PC-9 (cell line): ENCODE results near the gene FOXG1. TPM values are rescaled to one million over a fixed set of nuclear protein-coding genes. Genes with fewer than 3 reads are reported as not detected.

Source experiments
- BruUV-seq: library from RNA; stranded (reverse); fragments of 400-500 nt; replicated peaks from 2 replicates; lab custom pipeline; 2021; lab: Mats Ljungman, UMichigan
- CTCF ChIA-PET: fragments of 300-600 bp; sonication (Branson Sonifier 250); formaldehyde crosslinking; loops from one replicate; lab custom pipeline; 2022; ENCODE audit warnings: antibody characterized with exemption; lab: Charles Lee
- POLR2A ChIA-PET: fragments of 300-600 bp; sonication (Branson Sonifier 250); formaldehyde crosslinking; loops from one replicate; lab custom pipeline; 2022; ENCODE audit warnings: antibody characterized with exemption; ENCODE audit not compliant: unreplicated experiment; lab: Charles Lee
- DNase-seq, 2 experiments: peaks; one replicate each; pipeline versions ENCODE4 v3.0.0 to v3.0.0-alpha.2; 2015 to 2022; ENCODE audit warnings: mixed read lengths in 1 of 2
- H2AFZ ChIP-seq: fragments of 200-600 bp; sonication (generic); 2 replicates; pipeline ENCODE4 v1.8.1; 2017; ENCODE audit warnings: antibody characterized with exemption
- H3F3A ChIP-seq: fragments of 200-600 bp; sonication (generic); 2 replicates; pipeline ENCODE4 v1.8.1; 2017; ENCODE audit warnings: antibody characterized with exemption, mild to moderate bottlenecking, low read depth; ENCODE audit not compliant: insufficient read depth
- H3K27ac ChIP-seq: fragments of 200-600 bp; sonication (generic); 2 replicates; pipeline ENCODE4 v1.6.1; 2016; ENCODE audit warnings: mixed run types
- H3K27me3 ChIP-seq: fragments of 200-600 bp; sonication (generic); 2 replicates; pipeline ENCODE4 v1.6.1; 2016; ENCODE audit warnings: low read depth, mixed run types; ENCODE audit not compliant: insufficient read depth
- H3K36me3 ChIP-seq: fragments of 200-600 bp; sonication (generic); 2 replicates; pipeline ENCODE4 v1.6.1; 2016; ENCODE audit warnings: low read depth, mixed run types
- H3K4me1 ChIP-seq: fragments of 200-600 bp; sonication (generic); replicated peaks from 2 replicates; pipeline ENCODE4 v1.6.1; 2016; ENCODE audit warnings: mixed run types; ENCODE audit not compliant: insufficient read depth
- H3K4me2 ChIP-seq: fragments of 200-600 bp; sonication (generic); 2 replicates; pipeline ENCODE4 v1.6.1; 2017; ENCODE audit warnings: mixed run types
- H3K4me3 ChIP-seq: fragments of 200-600 bp; sonication (generic); 2 replicates; pipeline ENCODE4 v1.6.1; 2016; ENCODE audit warnings: mixed run types
- H3K79me2 ChIP-seq: fragments of 200-600 bp; sonication (generic); 2 replicates; pipeline ENCODE4 v1.6.1; 2017; ENCODE audit warnings: low read depth, mixed run types
- H3K9me2 ChIP-seq: fragments of 200-600 bp; sonication (generic); 2 replicates; pipeline ENCODE4 v1.8.1; 2017; ENCODE audit warnings: mild to moderate bottlenecking; ENCODE audit not compliant: insufficient read depth
- H3K9me3 ChIP-seq: fragments of 200-600 bp; sonication (generic); 2 replicates; pipeline ENCODE4 v1.8.1; 2016; ENCODE audit warnings: low read depth; ENCODE audit not compliant: insufficient read depth
- H4K20me1 ChIP-seq: fragments of 200-600 bp; sonication (generic); 2 replicates; pipeline ENCODE4 v1.8.1; 2017; ENCODE audit not compliant: insufficient read depth
- EZH2 ChIP-seq: fragments of 200-600 bp; sonication (generic); IDR thresholded peaks from 2 replicates; pipeline ENCODE4 v1.8.0; 2017; ENCODE audit warnings: antibody characterized with exemption, low read depth
- intact Hi-C: fragments of 100-400 bp; cut with micrococcal nuclease; formaldehyde crosslinking; loops from one replicate; pipeline ENCODE4 v1.10.0; 2022; ENCODE audit not compliant: unreplicated experiment
- total RNA-seq: library from RNA; stranded (reverse); gene quantifications from 2 replicates; pipeline ENCODE4 v1.2.3, GENCODE V29; 2021
- TF ChIP-seq, protein P1 (sequence below): fragments of 200-600 bp; sonication (generic); conservative IDR thresholded peaks from 2 replicates; pipeline ENCODE4 v1.6.1; 2017; ENCODE audit warnings: mixed run types, antibody characterized with exemption, mild to moderate bottlenecking, moderate library complexity

Gene FOXG1
- total RNA-seq, 1 experiment from 2014 or later = not detected

DNA sequence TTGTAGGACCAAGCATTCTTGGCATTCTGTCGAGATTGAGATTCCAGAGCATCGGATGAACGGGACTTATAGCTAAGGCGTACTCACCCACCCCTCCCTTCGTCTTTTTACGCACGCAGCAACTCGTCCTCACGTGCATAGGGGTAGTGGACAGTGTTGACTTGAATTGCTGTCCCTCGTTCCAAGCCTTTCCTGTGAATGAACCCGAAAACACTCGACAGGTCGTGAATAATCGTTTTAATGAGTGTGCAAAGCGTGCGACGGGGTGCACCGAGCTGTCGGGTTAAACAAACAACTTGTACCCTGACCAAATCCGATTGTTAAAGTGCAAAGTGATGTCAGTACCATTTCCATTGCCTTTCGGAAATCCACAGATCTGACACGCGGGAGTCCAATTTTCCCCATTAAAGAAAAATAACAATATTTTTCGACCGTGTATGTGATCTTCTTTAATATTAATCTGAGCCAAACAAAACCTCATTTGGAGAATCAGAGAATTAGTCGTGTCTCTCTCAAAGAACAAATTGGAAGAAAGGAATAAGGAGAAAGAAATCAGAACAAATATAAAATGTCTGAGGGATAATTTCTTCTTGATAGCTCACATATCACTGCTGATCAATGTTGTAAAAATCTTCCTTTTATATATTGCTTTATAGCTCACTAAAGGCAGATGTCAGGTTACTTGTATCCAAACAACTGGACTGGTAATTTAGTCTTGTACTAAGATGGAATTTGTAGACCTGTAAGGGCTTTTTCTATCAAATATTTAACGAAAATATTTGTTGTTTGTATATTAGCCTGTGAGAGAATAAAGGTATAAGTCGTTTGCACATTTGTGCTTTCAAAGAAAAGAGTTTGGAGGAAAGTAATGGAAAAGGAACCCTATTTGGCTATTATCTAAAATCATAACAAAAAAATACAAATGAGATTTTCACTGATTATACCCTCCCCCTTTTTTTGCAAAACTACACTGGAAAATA is 11.8 kb downstream of the FOXG1 start:
- BruUV-seq = no TSS peak
- no peak overlapping the region for H3K27ac ChIP-seq
- no peaks in the 10 kb centered on the region for H3K9me2 ChIP-seq
- no peaks in the 10 kb centered on the region for H3K36me3 ChIP-seq
- no peak for TF ChIP-seq EZH2
- TF ChIP-seq, protein P1, sequence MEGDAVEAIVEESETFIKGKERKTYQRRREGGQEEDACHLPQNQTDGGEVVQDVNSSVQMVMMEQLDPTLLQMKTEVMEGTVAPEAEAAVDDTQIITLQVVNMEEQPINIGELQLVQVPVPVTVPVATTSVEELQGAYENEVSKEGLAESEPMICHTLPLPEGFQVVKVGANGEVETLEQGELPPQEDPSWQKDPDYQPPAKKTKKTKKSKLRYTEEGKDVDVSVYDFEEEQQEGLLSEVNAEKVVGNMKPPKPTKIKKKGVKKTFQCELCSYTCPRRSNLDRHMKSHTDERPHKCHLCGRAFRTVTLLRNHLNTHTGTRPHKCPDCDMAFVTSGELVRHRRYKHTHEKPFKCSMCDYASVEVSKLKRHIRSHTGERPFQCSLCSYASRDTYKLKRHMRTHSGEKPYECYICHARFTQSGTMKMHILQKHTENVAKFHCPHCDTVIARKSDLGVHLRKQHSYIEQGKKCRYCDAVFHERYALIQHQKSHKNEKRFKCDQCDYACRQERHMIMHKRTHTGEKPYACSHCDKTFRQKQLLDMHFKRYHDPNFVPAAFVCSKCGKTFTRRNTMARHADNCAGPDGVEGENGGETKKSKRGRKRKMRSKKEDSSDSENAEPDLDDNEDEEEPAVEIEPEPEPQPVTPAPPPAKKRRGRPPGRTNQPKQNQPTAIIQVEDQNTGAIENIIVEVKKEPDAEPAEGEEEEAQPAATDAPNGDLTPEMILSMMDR = no peak
- ChIA-PET CTCF (no interaction called here), POLR2A (no interaction called here)
- no peak overlapping the region for H2AFZ ChIP-seq
- H3F3A ChIP-seq = no peaks in the 10 kb centered on the region
- no peak overlapping the region for H3K4me3 ChIP-seq
- H3K4me1 ChIP-seq = no peaks in the 10 kb centered on the region
- no peaks in the 10 kb centered on the region for H4K20me1 ChIP-seq
- DNase-seq = no peak
- no peaks in the 10 kb centered on the region for H3K79me2 ChIP-seq
- no peaks in the 10 kb centered on the region for H3K9me3 ChIP-seq
- intact Hi-C loops = no loop called here
- no peaks in the 10 kb centered on the region for H3K27me3 ChIP-seq
- no peak overlapping the region for H3K4me2 ChIP-seq

DNA sequence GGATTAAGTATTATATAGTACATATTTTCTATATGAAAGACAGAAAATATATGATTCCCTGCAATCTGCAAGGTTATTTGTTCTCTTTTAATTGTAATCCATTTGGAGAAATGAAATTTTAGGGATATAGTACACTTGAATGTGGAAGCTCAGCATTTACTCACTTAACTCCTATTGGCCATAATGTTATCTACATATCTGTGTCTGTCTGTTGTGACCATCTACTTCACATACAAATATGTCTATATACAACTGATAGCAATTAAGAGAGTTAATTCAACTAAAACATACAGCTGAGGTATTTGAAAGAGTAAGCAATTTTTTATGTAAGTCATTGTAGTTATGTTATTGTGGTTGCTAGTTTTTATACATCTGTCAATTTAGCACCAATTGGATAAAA is 12.9 kb downstream of the FOXG1 start:
- Histone ChIP-seq H3K36me3 (no peaks in the 10 kb centered on the region), H4K20me1 (no peaks in the 10 kb centered on the region), H3K4me3 (no peak overlapping the region), H3F3A (no peaks in the 10 kb centered on the region), H3K79me2 (no peaks in the 10 kb centered on the region), H3K4me2 (no peak overlapping the region), H3K4me1 (no peaks in the 10 kb centered on the region), H3K27me3 (no peaks in the 10 kb centered on the region), H2AFZ (no peak overlapping the region), H3K9me2 (no peaks in the 10 kb centered on the region), H3K27ac (no peak overlapping the region), H3K9me3 (no peaks in the 10 kb centered on the region)
- ChIA-PET CTCF (no interaction called here), POLR2A (no interaction called here)
- BruUV-seq = no TSS peak
- TF ChIP-seq, protein P1 = no peak
- TF ChIP-seq EZH2 = no peak
- intact Hi-C loops = no loop called here
- no peak for DNase-seq

DNA sequence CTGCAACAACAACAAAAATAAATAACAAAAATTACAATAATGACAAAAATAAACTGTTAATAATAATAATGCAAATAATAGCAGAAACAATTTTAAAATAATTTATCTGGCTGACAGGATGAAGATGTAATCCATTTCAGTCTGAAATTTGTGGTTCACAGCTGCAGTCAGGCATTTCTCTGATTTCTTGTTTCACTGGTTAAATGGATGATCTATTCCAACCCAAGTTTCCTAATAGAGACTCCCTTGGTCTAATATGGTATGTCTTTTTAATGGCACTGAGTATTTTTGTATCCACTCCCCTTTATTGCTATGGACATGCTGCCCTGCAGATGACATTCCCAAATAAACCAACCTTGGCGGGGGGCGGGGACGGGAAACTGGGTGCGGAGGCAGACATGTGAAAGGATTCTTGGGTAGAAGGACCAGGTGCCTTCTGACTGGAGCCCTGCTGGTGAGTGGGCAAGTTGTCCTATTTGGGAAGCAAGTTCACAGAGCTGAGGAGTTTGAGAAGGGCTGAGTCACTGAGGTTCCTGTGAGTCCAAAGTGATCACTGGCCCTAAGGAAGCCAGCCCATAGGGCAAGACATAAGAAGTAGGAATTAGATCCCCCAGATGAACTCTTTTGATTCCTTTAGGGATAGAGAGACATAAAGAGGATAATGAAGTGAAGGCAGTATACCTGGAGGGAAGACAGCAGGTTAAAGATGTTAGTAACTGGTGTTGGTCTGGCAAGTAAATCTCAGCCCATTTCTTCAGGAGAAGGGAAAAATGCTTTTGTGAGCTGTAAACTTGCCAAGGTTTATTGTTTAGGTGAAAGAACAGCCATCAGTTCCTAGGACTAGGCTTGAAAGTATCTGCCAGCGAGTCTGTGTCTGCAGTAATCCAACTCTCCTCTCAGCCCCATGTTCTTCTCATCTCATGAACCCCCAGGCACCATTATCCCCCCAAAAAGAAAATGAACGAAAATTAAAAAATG is 14.5 kb downstream of the FOXG1 start:
- H3K27ac ChIP-seq = no peak overlapping the region
- no peaks in the 10 kb centered on the region for H4K20me1 ChIP-seq
- no peak for DNase-seq
- no peak overlapping the region for H3K4me3 ChIP-seq
- no peaks in the 10 kb centered on the region for H3F3A ChIP-seq
- intact Hi-C loops = no loop called here
- ChIA-PET CTCF (no interaction called here), POLR2A (no interaction called here)
- no peak overlapping the region for H3K4me2 ChIP-seq
- no peaks in the 10 kb centered on the region for H3K27me3 ChIP-seq
- no peaks in the 10 kb centered on the region for H3K4me1 ChIP-seq
- no TSS peak for BruUV-seq
- H3K79me2 ChIP-seq = no peaks in the 10 kb centered on the region
- no peaks in the 10 kb centered on the region for H3K9me2 ChIP-seq
- TF ChIP-seq, protein P1 = no peak
- no peak for TF ChIP-seq EZH2
- no peaks in the 10 kb centered on the region for H3K36me3 ChIP-seq
- H2AFZ ChIP-seq = no peak overlapping the region
- H3K9me3 ChIP-seq = no peaks in the 10 kb centered on the region
